Measurements from ENCODE around the gene PCNX1.
"Not testable (repeated sequence)": the region's sequence is repeated elsewhere in the genome, so short reads cannot be mapped to it uniquely, and the experiment has no call there.

The PCNX1 gene

GRCh38 chr14:70907176-70907995 is at the start of gene PCNX1:
TSS of gene PCNX1 (plus strand) at chr14:70907459. CDS start at chr14:70907851, 392 bp downstream.
- peak; percentile 82 for DNase-seq (ENCODE audit: low read depth)

GRCh38 chr14:70857496-70857890 is 49.8 kb upstream of the PCNX1 start:
- no peak for DNase-seq (ENCODE audit: low read depth)

GRCh38 chr14:70858641-70859040 is 48.6 kb upstream of the PCNX1 start:
- DNase-seq (ENCODE audit: low read depth) = no peak

- DNase-seq (ENCODE audit: low read depth) = not testable (repeated sequence)
Measured at GRCh38 chr14:70866992-70867391, 40.3 kb upstream of the PCNX1 start.

GRCh38 chr14:70871001-70871400 is 36.3 kb upstream of the PCNX1 start:
- DNase-seq (ENCODE audit: low read depth) = no peak

- no peak for DNase-seq (ENCODE audit: low read depth)
Measured at GRCh38 chr14:70871863-70872677, 35.2 kb upstream of the PCNX1 start.

GRCh38 chr14:70872678-70873020 is 34.6 kb upstream of the PCNX1 start:
- DNase-seq (ENCODE audit: low read depth) = no peak

GRCh38 chr14:70873627-70874026 is 33.6 kb upstream of the PCNX1 start:
- DNase-seq (ENCODE audit: low read depth) = no peak

- not testable (repeated sequence) for DNase-seq (ENCODE audit: low read depth)
Measured at GRCh38 chr14:70875811-70876460, 31.3 kb upstream of the PCNX1 start.

- no peak for DNase-seq (ENCODE audit: low read depth)
Measured at GRCh38 chr14:70879448-70879847, 27.8 kb upstream of the PCNX1 start.

- DNase-seq (ENCODE audit: low read depth) = not testable (repeated sequence)
Measured at GRCh38 chr14:70880888-70881287, 26.4 kb upstream of the PCNX1 start.

- no peak for DNase-seq (ENCODE audit: low read depth)
Measured at GRCh38 chr14:70881549-70882177, 25.6 kb upstream of the PCNX1 start.

GRCh38 chr14:70882776-70883492 is 24.3 kb upstream of the PCNX1 start:
- no peak for DNase-seq (ENCODE audit: low read depth)

GRCh38 chr14:70884595-70885342 is 22.5 kb upstream of the PCNX1 start:
- DNase-seq (ENCODE audit: low read depth) = no peak

GRCh38 chr14:70885343-70886022 is 21.8 kb upstream of the PCNX1 start:
- DNase-seq (ENCODE audit: low read depth) = peak; percentile 36

- DNase-seq (ENCODE audit: low read depth) = no peak
Measured at GRCh38 chr14:70886421-70887206, 20.6 kb upstream of the PCNX1 start.

- DNase-seq (ENCODE audit: low read depth) = no peak
Measured at GRCh38 chr14:70887207-70887681, 20.0 kb upstream of the PCNX1 start.

GRCh38 chr14:70887737-70888499 is 19.3 kb upstream of the PCNX1 start:
- DNase-seq (ENCODE audit: low read depth) = no peak

All from activated T-cell treated with anti-CD3 and anti-CD28 coated beads for 24 hours (primary cell).